A549 treated with dexamethasone at 1 μM for 4 hours (cell line): ENCODE data around the gene HYKK. TPM values are rescaled to one million over a fixed set of nuclear protein-coding genes. Genes with fewer than 3 reads are reported as not detected.

Experiments used
- total RNA-seq: library from RNA; stranded (reverse); fragments of 200-300 nt; extraction: Qiagen RNA extraction; gene quantifications from 5 replicates; pipeline ENCODE4 v1.2.3, GENCODE V29; 2022

Gene HYKK
- 5.5 to 6.6 TPM (median 6.2 TPM) in 5 replicates for total RNA-seq

GRCh38 chr15:78506971-78507830 is at the start of gene HYKK:
Gene HYKK (plus strand): TSS chr15:78507577. CDS start chr15:78513089, 5,512 bp downstream.

GRCh38 chr15:78540141-78540870 is 32.9 kb downstream of the HYKK start, which contains the start of gene PSMA4:
Gene PSMA4 (plus strand): TSS chr15:78540444. CDS start chr15:78541928, 1,484 bp downstream.

GRCh38 chr15:78565097-78565950 is 57.9 kb downstream of the HYKK start, which contains the start of gene CHRNA5:
Gene CHRNA5 (plus strand): TSS chr15:78565520. CDS start chr15:78565720, 200 bp downstream.

Other genes with a start within 250 kb of the HYKK start
- gene DNAJA4, start 243.0 kb upstream of the HYKK start, total RNA-seq = 0.02 to 0.09 TPM (median 0.07 TPM) in 3 of 5 replicates, not detected in the others
- gene SKIC8, start 208.0 kb upstream of the HYKK start, total RNA-seq = 83.2 to 115 TPM (median 85.4 TPM) in 5 replicates
- gene CRABP1, start 167.2 kb upstream of the HYKK start, total RNA-seq = 1.3 to 2.2 TPM (median 1.6 TPM) in 5 replicates
- 34.4 to 59.2 TPM (median 53.2 TPM) in 5 replicates for gene IREB2, start 69.4 kb upstream of the HYKK start, total RNA-seq
- 358 to 494 TPM (median 380 TPM) in 5 replicates for gene PSMA4, start 32.9 kb downstream of the HYKK start, total RNA-seq
- 29.9 to 31.5 TPM (median 30.8 TPM) in 5 replicates for gene CHRNA5, start 57.9 kb downstream of the HYKK start, total RNA-seq
- 0.18 to 1.1 TPM (median 0.45 TPM) in 5 replicates for gene CHRNA3, start 113.4 kb downstream of the HYKK start, total RNA-seq
- gene CHRNB4, start 133.6 kb downstream of the HYKK start, total RNA-seq = 0.96 to 1.3 TPM (median 1.0 TPM) in 5 replicates